ENCODE measurements around the gene EIF5B.

DNA sequence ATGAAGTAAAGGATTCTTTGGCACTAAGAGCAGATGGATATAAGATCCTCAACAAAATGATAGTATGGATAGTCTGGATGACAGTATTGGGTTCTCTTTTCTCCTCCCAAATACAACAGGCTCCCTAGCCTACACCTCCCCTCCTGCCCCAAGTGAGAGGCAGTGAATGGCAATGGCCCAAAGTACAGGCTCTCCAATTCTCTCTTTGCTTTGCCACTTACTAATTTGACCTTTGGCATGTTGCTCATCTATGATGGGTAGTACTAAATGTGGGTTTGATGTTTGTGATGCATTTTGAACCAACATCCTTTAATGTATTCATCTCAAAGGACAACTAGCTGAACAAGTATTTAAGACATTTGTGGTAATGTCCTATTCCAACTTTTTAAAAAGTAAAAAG is 65.9 kb downstream of the EIF5B start:
- TF ChIP-seq EP300 (conservative IDR thresholded peaks at IDR 0.05; ENCODE audit: poor library complexity, severe bottlenecking) (no peak), POLR2AphosphoS5 (IDR thresholded peaks at IDR 0.05) (no peak), EZH2 (IDR thresholded peaks at IDR 0.05; ENCODE audit: borderline replicate concordance, insufficient read depth, low read length, poor library complexity, severe bottlenecking) (no peak), MXI1 (conservative IDR thresholded peaks at IDR 0.05; ENCODE audit: poor library complexity, severe bottlenecking) (no peak), TAF1 (IDR thresholded peaks at IDR 0.05; ENCODE audit: low read depth) (no peak), SMC3 (conservative IDR thresholded peaks at IDR 0.05; ENCODE audit: poor library complexity) (no peak), RAD21 (conservative IDR thresholded peaks at IDR 0.05) (no peak)
- TF ChIP-seq, protein P1, sequence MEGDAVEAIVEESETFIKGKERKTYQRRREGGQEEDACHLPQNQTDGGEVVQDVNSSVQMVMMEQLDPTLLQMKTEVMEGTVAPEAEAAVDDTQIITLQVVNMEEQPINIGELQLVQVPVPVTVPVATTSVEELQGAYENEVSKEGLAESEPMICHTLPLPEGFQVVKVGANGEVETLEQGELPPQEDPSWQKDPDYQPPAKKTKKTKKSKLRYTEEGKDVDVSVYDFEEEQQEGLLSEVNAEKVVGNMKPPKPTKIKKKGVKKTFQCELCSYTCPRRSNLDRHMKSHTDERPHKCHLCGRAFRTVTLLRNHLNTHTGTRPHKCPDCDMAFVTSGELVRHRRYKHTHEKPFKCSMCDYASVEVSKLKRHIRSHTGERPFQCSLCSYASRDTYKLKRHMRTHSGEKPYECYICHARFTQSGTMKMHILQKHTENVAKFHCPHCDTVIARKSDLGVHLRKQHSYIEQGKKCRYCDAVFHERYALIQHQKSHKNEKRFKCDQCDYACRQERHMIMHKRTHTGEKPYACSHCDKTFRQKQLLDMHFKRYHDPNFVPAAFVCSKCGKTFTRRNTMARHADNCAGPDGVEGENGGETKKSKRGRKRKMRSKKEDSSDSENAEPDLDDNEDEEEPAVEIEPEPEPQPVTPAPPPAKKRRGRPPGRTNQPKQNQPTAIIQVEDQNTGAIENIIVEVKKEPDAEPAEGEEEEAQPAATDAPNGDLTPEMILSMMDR (IDR thresholded peaks at IDR 0.05; ENCODE audit: poor library complexity, severe bottlenecking) = no peak
- TF ChIP-seq, protein P2, sequence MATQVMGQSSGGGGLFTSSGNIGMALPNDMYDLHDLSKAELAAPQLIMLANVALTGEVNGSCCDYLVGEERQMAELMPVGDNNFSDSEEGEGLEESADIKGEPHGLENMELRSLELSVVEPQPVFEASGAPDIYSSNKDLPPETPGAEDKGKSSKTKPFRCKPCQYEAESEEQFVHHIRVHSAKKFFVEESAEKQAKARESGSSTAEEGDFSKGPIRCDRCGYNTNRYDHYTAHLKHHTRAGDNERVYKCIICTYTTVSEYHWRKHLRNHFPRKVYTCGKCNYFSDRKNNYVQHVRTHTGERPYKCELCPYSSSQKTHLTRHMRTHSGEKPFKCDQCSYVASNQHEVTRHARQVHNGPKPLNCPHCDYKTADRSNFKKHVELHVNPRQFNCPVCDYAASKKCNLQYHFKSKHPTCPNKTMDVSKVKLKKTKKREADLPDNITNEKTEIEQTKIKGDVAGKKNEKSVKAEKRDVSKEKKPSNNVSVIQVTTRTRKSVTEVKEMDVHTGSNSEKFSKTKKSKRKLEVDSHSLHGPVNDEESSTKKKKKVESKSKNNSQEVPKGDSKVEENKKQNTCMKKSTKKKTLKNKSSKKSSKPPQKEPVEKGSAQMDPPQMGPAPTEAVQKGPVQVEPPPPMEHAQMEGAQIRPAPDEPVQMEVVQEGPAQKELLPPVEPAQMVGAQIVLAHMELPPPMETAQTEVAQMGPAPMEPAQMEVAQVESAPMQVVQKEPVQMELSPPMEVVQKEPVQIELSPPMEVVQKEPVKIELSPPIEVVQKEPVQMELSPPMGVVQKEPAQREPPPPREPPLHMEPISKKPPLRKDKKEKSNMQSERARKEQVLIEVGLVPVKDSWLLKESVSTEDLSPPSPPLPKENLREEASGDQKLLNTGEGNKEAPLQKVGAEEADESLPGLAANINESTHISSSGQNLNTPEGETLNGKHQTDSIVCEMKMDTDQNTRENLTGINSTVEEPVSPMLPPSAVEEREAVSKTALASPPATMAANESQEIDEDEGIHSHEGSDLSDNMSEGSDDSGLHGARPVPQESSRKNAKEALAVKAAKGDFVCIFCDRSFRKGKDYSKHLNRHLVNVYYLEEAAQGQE (IDR thresholded peaks at IDR 0.05; ENCODE audit: borderline replicate concordance) = no peak
